ENCODE measurements around the gene LSM4.

The LSM4 gene

DNA sequence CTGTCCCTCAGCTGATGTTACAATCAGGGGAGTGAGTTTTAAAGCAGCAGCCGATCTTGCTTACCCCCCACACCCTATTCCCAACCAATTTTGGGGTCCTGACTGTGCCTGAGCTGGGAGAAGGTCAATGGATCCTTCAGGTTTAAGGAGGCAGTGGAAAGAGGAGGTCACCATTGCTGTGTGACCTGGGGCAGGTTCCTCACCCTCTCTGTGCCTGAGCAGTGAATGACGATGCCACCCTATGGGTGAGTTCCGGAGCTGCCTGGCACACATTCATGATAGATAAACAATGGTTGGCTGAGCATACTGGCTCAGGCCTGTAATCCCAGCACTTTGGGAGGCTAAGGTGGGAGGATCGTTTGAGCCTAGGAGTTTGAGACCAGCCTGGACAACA is 21.2 kb downstream of the LSM4 start:
- Histone ChIP-seq H3K4me3 (ENCODE audit: low read depth, low read length) (no peak overlapping the region), H3K27me3 (replicated peaks) (no peaks in the 10 kb centered on the region), H3K27ac (no peak overlapping the region), H3K36me3 (replicated peaks) (no peaks in the 10 kb centered on the region)
- TF ChIP-seq, protein P1, sequence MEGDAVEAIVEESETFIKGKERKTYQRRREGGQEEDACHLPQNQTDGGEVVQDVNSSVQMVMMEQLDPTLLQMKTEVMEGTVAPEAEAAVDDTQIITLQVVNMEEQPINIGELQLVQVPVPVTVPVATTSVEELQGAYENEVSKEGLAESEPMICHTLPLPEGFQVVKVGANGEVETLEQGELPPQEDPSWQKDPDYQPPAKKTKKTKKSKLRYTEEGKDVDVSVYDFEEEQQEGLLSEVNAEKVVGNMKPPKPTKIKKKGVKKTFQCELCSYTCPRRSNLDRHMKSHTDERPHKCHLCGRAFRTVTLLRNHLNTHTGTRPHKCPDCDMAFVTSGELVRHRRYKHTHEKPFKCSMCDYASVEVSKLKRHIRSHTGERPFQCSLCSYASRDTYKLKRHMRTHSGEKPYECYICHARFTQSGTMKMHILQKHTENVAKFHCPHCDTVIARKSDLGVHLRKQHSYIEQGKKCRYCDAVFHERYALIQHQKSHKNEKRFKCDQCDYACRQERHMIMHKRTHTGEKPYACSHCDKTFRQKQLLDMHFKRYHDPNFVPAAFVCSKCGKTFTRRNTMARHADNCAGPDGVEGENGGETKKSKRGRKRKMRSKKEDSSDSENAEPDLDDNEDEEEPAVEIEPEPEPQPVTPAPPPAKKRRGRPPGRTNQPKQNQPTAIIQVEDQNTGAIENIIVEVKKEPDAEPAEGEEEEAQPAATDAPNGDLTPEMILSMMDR (IDR thresholded peaks at IDR 0.05; ENCODE audit: low read depth, low read length, missing control alignments): no peak
- in situ Hi-C loops (cut with HindIII; ENCODE audit: low pct_ligation_motif_present, low sequenced_read_pairs): no loop called here
- no peak for DNase-seq

DNA sequence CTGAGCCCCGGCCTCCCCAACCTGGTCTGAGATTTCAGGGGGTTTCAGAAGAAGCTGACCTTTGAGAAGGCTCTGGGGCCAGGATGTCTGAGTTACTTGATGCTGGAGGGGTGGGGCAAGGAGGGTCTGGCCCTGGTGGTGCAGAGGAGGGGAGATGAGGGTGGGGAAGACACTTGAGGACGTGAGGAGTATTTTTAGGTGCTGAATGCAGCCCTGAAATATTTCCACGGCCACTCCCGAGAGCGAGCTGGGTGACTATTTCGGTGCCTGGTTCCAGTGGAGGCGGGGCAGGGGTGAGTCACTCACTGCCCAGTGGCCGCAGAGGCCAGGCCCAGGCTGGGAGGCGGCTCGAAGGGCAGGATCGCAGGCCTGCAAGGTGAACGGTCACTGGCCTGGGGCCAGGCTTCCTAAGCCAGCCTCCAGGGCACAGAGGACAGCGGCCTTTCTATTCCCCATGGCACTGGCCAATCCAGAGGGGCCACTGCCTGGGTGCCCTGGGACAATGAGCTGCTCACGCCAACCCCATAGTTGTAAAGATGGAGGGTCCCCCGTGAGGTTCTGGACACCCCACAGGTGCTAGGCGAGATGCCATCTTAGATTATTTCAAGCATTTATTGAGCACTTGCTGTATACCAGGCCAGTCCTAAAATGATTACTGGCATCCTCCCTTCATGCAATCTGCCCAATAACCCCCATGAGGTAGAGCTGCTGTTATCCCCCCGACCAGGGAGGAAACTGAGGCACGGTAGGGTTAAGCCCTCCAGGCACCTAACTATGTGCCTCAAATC is 21.8 kb downstream of the LSM4 start:
- in situ Hi-C loops (cut with HindIII; ENCODE audit: low pct_ligation_motif_present, low sequenced_read_pairs): no loop called here
- Histone ChIP-seq H3K27me3 (replicated peaks) (no peaks in the 10 kb centered on the region), H3K4me3 (ENCODE audit: low read depth, low read length) (no peak overlapping the region), H3K27ac (no peak overlapping the region), H3K36me3 (replicated peaks) (no peaks in the 10 kb centered on the region)
- TF ChIP-seq, protein P1 (IDR thresholded peaks at IDR 0.05; ENCODE audit: low read depth, low read length, missing control alignments): no peak
- peak; percentile 45 for DNase-seq

DNA sequence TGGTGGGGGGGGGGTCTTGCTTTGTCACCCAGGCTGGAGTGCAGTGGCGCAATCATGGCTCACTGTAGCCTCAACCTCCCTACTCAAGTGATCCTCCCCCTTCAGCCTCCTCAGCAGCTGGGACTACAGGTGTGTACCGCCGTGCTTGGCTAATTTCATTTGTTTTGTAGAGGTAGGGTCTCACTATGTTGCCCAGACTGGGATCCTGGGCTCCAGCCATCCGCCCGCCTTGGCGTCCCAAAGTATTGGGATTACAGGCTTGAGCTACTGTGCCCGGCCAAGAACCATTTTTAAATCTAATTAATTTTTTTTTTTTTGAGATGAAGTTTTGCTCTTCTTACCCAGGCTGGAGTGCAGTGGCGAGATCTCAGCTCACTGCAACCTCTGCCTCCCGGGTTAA is 23.2 kb downstream of the LSM4 start:
- TF ChIP-seq, protein P1 (IDR thresholded peaks at IDR 0.05; ENCODE audit: low read depth, low read length, missing control alignments): no peak
- in situ Hi-C loops (cut with HindIII; ENCODE audit: low pct_ligation_motif_present, low sequenced_read_pairs): no loop called here

DNA sequence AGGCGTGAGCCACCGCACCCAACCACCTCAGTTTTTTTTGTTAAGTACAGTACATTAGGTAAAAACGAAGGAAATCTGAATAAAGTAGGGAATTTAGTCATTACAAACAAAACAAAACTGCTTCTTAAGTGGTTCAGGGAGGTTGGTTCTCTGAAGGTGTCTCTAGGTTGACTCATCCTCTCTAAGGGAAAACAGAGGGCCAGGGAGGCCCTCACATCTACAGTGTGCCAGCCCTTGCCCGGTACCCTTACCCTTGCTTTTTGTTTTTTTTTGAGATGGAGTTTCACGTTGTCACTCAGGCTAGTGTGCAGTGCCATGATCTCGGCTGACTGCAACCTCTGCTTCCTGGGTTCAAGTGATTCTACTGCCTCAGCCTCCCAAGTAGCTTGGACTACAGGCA is 24.3 kb downstream of the LSM4 start:
- in situ Hi-C loops (cut with HindIII; ENCODE audit: low pct_ligation_motif_present, low sequenced_read_pairs): no loop called here
- TF ChIP-seq, protein P1 (IDR thresholded peaks at IDR 0.05; ENCODE audit: low read depth, low read length, missing control alignments): no peak
- Histone ChIP-seq H3K27me3 (replicated peaks) (no peaks in the 10 kb centered on the region), H3K4me3 (ENCODE audit: low read depth, low read length) (no peak overlapping the region), H3K36me3 (replicated peaks) (no peaks in the 10 kb centered on the region), H3K27ac (no peak overlapping the region)
- no peak for DNase-seq

More for the DNA sequence above, 23.2 kb downstream of the LSM4 start:
- Histone ChIP-seq H3K27ac (no peak overlapping the region), H3K4me3 (ENCODE audit: low read depth, low read length) (no peak overlapping the region), H3K36me3 (replicated peaks) (no peaks in the 10 kb centered on the region), H3K27me3 (replicated peaks) (no peaks in the 10 kb centered on the region)
- no peak for DNase-seq

DNA sequence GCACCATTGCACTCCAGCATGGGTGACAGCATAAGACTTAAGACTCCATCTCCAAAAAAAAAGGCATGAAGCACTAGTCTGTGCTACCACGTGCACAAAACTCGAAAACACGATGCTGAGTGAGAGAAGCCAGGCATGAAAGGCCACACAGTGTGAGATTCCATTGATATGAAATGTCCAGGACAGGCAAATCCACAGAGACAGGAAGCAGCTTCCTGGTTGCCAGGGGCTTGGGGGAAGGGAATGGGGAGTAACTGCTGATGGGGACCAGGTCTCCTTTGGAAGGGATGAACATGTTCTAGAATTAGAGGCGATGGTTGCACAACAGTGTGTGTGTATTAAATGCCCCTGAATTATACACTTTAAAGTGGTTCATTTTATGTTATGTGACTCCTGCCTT is 25.6 kb downstream of the LSM4 start:
- TF ChIP-seq, protein P1 (IDR thresholded peaks at IDR 0.05; ENCODE audit: low read depth, low read length, missing control alignments): no peak
- no peak overlapping the region for H3K27ac ChIP-seq
- no peaks in the 10 kb centered on the region for H3K36me3 ChIP-seq (replicated peaks)
- no peak for DNase-seq
- H3K27me3 ChIP-seq (replicated peaks): no peaks in the 10 kb centered on the region
- in situ Hi-C loops (cut with HindIII; ENCODE audit: low pct_ligation_motif_present, low sequenced_read_pairs): no loop called here
- H3K4me3 ChIP-seq (ENCODE audit: low read depth, low read length): no peak overlapping the region

DNA sequence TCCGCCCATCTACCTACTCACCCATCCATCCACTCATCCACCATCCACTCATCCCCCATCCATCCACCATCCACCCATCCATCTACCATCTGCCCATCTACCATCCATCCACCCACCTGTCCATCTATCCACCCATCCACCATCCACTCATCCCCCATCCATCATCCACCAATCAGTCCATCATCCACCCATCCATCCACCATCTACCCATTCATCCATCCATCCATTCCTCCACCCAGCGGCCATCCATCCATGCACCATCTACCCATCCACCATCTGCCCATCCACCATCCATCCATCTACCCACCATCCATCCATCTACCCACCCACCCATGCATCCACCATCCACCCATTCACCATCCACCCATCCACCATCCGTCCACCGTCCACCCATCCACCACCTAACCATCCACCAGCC is 27.8 kb downstream of the LSM4 start:
- in situ Hi-C loops (cut with HindIII; ENCODE audit: low pct_ligation_motif_present, low sequenced_read_pairs): no loop called here
- Histone ChIP-seq H3K27me3 (replicated peaks) (no peaks in the 10 kb centered on the region), H3K4me3 (ENCODE audit: low read depth, low read length) (no peak overlapping the region), H3K36me3 (replicated peaks) (no peaks in the 10 kb centered on the region), H3K27ac (no peak overlapping the region)
- DNase-seq: no peak
- TF ChIP-seq, protein P1 (IDR thresholded peaks at IDR 0.05; ENCODE audit: low read depth, low read length, missing control alignments): no peak

Measured in brain microvascular endothelial cell (primary cell).